ENCODE results near the gene LILRB2.
A peak's percentile ranks its signal among the peaks of the same experiment; 100 is the strongest.
"Not testable (repeated sequence)": the region's sequence is repeated elsewhere in the genome, so short reads cannot be mapped to it uniquely, and the experiment has no call there.

The LILRB2 gene

GRCh38 chr19:54281007-54281728 is at the start of gene LILRB2:
Gene LILRB2 (minus strand): TSS chr19:54281110. CDS start chr19:54280496, 614 bp downstream.
- DNase-seq = no peak

- no peak for DNase-seq
Observed at GRCh38 chr19:54329476-54330165, 48.7 kb upstream of the LILRB2 start.

- DNase-seq = not testable (repeated sequence)
Observed at GRCh38 chr19:54328781-54329180, 47.9 kb upstream of the LILRB2 start.

DNA sequence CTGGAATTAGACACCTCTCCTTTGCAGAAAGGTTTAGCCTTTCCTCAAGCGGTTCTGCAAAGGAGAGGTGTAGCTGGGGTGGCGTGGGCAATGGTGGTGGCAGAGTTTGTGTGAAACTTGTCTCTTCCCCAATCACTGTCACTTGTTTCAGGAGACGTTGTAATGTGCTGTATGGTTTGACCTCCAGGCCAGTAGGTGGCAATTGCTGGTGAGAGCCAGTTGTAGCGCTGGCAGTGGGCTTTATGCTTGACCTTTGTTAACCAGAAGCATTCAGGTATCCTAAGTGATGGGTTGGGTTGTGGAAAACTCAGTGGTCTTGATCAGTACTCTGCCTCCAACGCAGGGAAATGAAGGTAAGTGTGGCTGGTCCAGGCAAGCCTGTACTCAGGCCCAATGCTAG is 44.7 kb upstream of the LILRB2 start:
- no peak for DNase-seq

GRCh38 chr19:54325194-54325621 is 44.3 kb upstream of the LILRB2 start:
- DNase-seq = peak; percentile 72

DNA sequence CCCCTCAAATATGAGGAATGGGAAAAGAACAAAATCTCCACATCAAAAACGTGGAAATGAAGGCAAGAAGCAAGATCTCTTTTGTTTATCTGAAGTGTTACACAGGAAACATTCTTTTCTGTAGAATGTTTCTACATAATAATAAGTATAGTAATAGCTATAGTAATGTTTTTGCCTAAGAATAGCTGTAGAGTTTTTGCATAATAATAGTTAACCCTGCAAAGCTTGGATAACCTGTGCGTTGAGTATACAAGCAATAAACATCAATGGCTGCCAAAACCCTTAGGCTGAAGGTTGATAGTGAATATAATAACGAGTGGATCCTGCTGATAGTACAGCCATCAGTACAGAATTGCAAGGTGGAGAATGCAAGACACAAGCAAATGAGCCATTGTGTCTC is 43.2 kb upstream of the LILRB2 start:
- no peak for DNase-seq

GRCh38 chr19:54322934-54323333 is 42.0 kb upstream of the LILRB2 start:
- not testable (repeated sequence) for DNase-seq

DNA sequence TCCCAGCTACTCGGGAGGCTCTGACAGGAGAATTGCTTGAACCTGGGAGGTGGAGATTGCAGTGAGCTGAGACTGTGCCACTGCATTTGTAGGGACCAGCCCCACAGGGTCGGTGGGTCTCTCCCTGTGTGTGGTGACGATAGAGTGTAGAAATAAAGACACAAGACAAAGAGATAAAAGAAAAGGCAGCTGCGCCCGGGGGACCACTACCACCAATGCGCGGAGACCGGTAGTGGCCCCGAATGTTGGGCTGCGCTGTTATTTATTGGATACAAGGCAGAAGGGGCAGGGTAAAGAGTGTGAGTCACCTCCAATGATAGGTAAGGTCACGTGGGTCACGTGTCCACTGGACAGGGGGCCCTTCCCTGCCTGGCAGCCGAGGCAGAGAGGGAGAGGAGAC is 41.4 kb upstream of the LILRB2 start:
- not testable (repeated sequence) for DNase-seq

- no peak for DNase-seq
Observed at GRCh38 chr19:54319892-54320670, 39.2 kb upstream of the LILRB2 start.

DNA sequence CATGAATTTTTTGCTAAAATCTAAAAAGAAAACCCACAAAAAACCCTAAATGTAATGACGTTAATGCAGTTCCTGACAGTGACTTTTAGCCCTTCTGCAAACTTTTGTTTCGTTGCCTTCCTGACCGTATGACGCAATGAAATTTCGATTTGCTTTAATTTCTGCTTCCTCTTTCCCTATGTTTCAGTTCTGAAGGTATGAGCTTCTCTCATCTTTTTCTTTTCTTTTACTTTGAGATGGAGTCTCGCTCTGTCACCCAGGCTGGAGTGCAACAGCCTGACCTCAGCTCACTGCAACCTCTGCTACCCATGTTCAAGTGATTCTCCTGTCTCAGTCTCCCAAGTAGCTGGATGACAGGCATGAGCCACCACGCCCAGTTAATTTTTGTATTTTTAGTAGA is 38.1 kb upstream of the LILRB2 start:
- DNase-seq = no peak

- DNase-seq = no peak
Observed at GRCh38 chr19:54317965-54318240, 37.0 kb upstream of the LILRB2 start.

- no peak for DNase-seq
Observed at GRCh38 chr19:54317108-54317964, 36.4 kb upstream of the LILRB2 start.

GRCh38 chr19:54316746-54317107 is 35.8 kb upstream of the LILRB2 start:
- DNase-seq = peak; percentile 20

DNA sequence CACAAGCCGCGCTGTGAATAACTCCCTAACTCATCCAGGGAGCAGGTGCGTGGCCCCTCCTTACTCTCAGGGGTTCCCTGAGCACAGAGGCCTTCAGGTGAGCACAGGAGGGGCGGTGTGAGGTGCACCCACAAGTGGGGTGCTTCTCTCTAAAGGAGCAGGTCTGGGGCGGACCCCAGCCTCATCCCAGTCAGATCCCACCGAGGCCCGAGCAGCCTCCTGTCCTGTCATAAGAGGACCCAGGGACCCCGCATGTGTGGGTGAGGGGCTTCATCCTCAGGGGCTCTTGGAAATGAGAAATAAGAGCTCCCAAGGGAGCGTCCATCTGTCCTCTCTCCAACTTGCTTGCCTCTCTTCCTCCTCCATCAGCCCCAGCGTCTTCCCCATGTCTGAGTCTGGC is 35.0 kb upstream of the LILRB2 start:
- DNase-seq = no peak

DNA sequence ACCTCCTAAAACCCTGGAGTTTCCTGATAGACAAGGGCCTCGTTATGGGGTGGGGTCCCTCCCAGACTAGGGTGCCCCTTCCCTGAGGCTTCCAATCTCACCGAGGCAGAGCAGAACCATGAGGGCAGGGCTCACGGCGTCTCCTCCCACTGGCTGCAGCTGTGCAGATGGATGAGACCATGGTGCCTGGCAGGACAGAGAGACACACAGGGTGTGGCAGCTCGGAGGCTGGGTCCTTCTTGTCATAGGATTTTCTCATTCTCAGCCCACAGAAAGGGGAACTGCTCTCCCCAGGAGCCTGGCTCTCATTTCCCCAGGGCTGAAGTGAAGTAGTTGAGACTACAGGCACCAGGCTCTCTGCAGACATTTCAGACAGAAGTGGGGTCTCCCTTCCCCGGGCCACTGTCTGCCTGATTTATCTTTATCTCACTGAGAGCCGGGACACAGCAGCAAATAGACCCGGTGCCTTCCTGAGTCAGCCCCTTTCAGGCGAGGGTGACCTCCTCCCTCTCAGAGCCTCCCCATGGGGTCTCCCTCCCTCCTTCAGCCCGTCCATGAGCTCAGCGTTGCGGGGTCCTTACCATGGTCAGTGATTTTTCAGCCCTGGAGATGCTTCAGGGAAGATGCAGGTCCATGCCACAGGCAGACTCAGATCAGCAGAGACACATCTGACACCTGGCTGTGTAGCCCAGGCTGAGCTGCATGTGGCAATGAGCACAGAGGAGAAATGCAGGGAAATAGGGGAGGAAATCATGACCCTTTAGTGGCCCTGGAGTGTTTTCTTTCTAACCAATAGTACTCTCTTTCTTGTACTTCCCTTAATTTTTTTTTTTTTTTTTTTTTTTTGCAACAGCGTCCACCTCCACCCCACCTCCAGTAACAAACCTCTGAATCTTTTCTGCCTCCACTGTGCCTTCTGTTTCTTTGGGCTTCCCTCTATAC is 31.8 kb upstream of the LILRB2 start, which contains the start of gene LILRA5:
TSS of gene LILRA5 (minus strand) at position 731 of the 942 bp plus-strand sequence. CDS start at position 584, 147 bp downstream.
- DNase-seq = peak; percentile 30

DNA sequence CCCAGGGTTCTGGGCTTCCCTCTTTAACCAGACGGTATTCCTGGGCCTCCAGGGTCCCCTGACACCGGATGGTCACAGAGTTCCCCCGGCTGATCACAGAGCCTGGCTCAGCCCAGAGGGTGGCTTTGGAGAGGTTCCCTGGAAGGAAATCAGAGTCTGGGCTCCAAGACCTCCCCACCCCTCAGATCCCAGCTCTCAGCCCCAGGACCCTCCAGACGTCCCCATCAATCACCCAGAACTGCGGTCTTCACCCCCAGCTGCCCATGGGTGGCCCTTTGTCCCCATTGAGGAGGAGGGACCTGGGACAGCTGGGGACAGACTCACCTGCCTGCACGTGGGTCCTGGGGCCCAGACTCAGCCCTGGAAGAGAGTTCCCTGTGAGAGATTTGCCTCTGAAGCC is 31.1 kb upstream of the LILRB2 start:
- no peak for DNase-seq

DNA sequence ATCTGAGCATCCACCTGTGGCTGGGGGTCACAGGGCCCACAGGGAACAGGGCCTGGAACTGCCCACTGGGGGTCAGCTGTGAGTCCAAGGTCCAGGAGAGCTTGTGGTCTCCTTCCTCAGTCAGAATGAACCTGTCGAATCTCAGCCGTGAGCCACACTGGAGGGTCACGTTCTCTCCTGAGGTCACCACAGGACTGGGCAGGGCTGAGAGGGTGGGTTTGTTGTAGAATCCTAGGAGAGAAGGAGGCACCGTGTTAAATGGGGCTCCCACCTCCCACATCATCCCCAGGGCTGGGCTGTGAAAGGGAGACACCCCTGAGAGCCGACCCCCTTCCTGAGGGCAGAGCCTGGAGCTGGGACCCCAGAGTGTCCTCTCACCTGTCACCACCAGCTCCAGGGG is 30.6 kb upstream of the LILRB2 start:
- DNase-seq = no peak

- no peak for DNase-seq
Observed at GRCh38 chr19:54310543-54310942, 29.6 kb upstream of the LILRB2 start.

DNA sequence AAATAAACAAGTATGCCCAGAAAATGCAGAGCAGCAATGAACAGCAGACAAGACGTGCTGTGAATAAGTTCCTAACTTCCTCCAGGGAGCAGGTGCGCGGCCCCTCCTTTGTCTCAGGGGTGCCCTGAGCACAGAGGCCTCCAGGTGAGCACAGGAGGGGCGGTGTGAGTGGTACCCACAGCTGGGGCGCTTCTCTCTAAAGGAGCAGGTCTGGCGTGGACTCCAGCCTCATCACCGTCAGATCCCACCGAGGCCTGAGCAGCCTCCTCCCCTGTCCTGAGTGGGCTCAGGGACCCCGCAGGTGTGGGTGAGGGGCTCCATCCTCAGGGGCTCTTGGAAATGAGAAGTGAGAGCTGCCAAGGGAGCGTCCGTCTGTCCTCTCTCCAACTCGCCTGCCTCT is 28.9 kb upstream of the LILRB2 start:
- DNase-seq = no peak

DNA sequence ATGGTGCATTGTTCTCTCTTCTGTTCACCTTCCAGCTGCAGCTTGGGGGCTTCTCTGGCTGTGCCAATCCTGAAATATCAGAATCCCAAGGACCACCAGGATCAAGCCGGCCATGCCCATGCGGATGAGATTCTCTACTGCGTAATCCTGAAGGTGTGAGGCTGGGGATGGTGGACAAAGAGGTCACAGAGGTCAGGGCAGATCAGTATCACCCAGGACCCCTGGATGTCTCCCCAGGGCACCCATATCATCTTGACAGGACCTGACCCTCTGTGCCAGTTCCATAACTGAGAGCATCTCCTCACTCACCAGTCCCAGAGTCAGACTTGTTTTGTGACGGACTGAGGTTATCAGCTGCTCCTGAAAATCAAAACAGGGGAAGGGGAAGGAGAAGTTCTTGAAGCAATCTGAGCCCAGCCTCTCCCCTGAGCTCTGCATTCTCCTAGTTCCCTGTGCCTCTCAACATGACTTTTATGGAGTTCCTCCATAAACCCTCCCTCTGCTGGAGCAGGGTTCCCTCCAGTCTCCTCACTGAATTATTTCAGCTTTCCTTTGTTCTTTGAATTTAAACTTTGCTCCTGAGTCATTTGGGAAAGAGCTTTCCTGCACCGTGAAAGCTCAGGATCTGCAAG is 26.6 kb upstream of the LILRB2 start:
- no peak for DNase-seq

DNA sequence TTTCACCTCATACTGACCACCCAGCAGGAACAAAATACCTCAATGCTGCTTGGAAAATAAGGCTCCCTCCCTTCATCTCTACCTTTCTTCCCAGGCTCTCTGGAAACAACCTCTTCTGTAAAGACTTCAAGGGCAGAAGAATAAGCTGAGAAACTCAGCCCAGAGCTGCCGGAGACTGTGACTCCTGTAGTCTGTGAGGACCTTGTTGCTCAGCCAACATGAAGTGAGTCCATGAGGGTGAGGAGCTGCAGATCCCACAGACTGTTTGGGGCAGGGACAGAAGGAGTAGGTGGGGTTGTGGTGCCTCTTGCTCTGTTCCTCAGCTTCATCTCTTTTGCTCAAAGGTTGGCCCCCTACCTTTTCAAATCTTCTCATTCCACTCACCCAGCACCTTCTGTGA is 24.2 kb upstream of the LILRB2 start:
- DNase-seq = no peak

All from CD4-positive, alpha-beta T cell treated with Interleukin-21 for 1 hour (primary cell).